Stomach smooth muscle (tissue), 2 donors: Measurements from ENCODE around the gene DPM2.

Experiments used
- H3K27ac ChIP-seq: one replicate; pipeline ENCODE4 v1.7.0; 2013; ENCODE audit warnings: mild to moderate bottlenecking, low read length, inconsistent platforms
- H3K27me3 ChIP-seq, 2 donors: one replicate each; pipeline ENCODE4 v1.7.0; 2013; ENCODE audit warnings: low read length in 2 of 2; ENCODE audit not compliant: insufficient read depth in 2 of 2, control insufficient read depth in 1 of 2
- H3K36me3 ChIP-seq, 2 donors: one replicate each; pipeline ENCODE4 v1.7.0; 2013; ENCODE audit warnings: low read length in 2 of 2; ENCODE audit not compliant: control insufficient read depth in 2 of 2, insufficient read depth in 2 of 2
- H3K4me1 ChIP-seq: one replicate; pipeline ENCODE4 v1.7.0; 2013; ENCODE audit warnings: low read length; ENCODE audit not compliant: control insufficient read depth, insufficient read depth
- H3K4me3 ChIP-seq, 2 donors: one replicate each; pipeline ENCODE4 v1.7.0; 2013; ENCODE audit warnings: low read length in 2 of 2
- H3K9ac ChIP-seq, 2 donors: one replicate each; pipeline ENCODE4 v1.7.0; 2013; ENCODE audit warnings: low read length in 2 of 2, mild to moderate bottlenecking in 1 of 2
- H3K9me3 ChIP-seq, 2 donors: one replicate each; pipeline ENCODE4 v1.7.0; 2013; ENCODE audit warnings: low read length in 2 of 2; ENCODE audit not compliant: control insufficient read depth in 2 of 2
- donor health status: healthy.
- donor health status: Pancreatic carcinoma.

DPM2 gene

DNA sequence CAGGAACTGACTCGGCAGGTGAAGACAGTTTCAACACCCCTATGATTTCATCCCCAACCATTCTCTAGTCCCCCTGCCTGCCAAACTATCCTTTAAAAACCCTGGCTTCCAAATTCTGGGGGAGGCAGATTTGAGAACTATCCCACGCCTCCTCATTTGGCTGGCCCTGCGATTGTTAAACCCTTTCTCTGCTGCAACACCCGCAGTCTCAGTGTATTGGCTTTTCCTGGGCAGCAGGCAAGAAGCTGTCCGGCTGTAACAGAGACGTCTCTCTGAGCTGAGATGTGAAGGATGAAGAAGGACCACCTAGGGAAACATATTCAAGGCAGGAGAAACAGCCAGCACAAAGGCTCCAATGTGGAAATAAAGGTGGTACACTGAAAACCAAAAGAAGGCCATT lies 44.8 kb downstream of the DPM2 start:
- no peaks in the 10 kb centered on the region for H3K27me3 ChIP-seq
- peaks cover 20% of the 10 kb centered on the region for H3K4me1 ChIP-seq
- H3K4me3 ChIP-seq = no peak overlapping the region
- peaks cover 7 to 8% of the 10 kb centered on the region in 2 donors for H3K9me3 ChIP-seq
- H3K9ac ChIP-seq = no peak overlapping the region
- no peak overlapping the region for H3K27ac ChIP-seq
- H3K36me3 ChIP-seq = peaks cover 43 to 55% of the 10 kb centered on the region in 2 donors

DNA sequence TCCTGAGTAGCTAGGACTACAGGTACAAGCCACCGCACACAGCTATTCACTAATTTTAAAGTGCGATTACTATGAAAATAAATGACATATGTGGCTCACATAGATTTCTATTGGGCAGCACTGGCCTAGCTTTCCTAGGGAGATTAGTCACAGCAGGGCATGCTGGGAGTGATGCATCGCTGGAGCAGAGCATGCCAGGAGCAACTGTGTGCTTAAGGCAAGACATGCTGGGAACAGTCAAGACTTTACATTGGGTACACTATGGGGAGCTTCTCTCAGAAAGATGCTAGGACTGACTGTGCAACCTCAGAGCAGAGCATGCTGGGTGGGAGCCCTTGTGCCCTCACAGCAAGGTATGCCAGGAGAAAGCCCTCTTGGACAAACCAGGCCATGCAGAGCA lies 47.6 kb downstream of the DPM2 start:
- peaks cover 7 to 8% of the 10 kb centered on the region in 2 donors for H3K9me3 ChIP-seq
- H3K4me3 ChIP-seq = no peak overlapping the region
- no peak overlapping the region for H3K27ac ChIP-seq
- no peak overlapping the region for H3K9ac ChIP-seq
- H3K4me1 ChIP-seq = no peaks in the 10 kb centered on the region
- H3K36me3 ChIP-seq = peaks cover 49 to 59% of the 10 kb centered on the region in 2 donors
- no peaks in the 10 kb centered on the region for H3K27me3 ChIP-seq

DNA sequence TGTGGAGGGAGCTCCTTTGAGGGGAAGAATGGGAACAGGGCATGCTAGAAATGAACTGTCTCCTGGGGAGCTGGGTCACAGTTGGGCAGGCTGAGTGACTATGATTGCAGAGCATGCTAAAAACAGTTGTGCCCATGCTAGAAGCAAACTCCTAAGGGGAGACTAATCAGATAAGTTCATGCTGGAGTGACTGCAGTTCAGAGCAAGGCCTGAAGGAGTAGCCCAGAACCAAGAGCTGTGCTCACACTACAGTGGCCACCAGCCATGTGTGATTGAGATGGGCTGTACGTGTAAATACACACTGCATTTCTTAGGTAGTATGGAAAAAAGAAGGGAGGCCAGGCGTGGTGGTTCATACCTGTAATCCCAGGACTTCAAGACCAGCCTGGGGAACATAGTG lies 49.9 kb downstream of the DPM2 start:
- Histone ChIP-seq H3K9me3 (peaks cover under 1% of the 10 kb centered on the region in 2 donors), H3K27me3 (no peaks in the 10 kb centered on the region), H3K4me1 (peaks cover 2% of the 10 kb centered on the region), H3K27ac (no peak overlapping the region), H3K36me3 (peaks cover 27 to 44% of the 10 kb centered on the region in 2 donors), H3K9ac (no peak overlapping the region), H3K4me3 (no peak overlapping the region)

DNA sequence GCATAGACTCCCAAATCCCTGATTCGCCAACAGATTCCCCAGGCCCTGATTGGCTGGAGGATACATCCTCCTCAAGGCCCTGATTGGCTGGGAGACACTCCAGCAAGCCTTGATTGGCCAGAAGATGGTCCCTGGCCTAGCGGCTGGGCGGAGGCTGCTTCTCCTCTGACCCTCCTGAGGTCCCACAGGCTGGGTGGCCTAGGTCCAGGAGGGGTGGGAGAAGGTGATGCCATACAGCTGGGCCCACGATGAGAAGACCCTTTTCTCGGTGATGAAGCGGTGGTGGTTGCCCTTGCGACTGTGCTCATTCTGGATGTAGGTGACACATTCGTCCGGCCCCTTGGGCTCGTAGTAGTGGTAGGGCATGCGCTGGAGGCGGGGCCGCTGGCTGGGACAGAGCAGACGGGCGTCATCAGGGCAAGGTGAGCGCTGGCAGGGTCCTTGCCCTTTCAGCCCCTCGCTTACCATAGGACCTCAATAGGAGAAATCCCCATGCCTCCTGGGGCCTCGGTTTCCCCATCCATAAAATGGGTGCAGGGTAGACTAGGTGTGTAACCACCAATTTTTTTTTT lies 51.2 kb downstream of the DPM2 start:
- Histone ChIP-seq H3K27me3 (no peaks in the 10 kb centered on the region), H3K9me3 (no peaks in the 10 kb centered on the region), H3K9ac (no peak overlapping the region), H3K4me3 (no peak overlapping the region), H3K4me1 (peaks cover 2% of the 10 kb centered on the region), H3K27ac (no peak overlapping the region), H3K36me3 (peaks cover 22 to 39% of the 10 kb centered on the region in 2 donors)

DNA sequence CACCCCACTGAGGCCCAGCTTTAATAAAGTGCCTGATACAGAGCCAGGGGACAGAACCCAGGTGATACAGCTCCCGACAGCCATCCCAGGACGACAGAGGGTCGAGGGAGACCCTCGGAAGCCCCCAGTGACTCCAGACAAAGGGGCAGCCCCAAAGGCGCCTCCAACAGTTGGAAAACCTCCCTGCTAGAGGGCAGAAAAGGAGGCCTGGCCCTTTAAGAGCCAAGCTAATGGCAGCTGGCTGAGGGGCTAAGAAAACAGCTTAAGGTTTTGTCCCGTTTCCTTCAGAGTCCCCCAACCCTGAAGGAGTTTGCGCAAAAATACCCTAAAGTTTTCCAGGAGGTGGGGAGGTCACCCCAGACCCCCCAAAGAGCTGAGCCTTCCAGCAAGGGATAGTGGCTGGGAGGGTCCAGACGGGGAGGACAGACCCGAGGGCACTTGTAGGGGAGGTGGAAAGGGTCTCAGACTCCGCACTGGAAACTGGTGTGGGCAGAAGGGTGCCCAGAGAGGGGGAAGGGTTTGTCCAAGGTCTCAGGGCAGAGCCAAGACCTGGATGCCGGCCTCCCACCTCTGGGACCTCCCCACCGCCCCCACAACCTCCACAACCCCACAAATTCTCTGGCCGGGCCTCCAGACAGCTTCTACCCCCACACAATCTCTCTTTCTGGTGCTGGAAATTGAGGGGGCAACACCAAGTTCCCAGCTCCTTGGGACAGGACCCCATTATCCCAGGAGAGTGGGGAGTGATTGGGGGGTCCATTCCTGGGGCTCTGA lies 52.0 kb downstream of the DPM2 start:
- Histone ChIP-seq H3K27ac (no peak overlapping the region), H3K4me1 (peaks cover 2% of the 10 kb centered on the region), H3K36me3 (peaks cover 22 to 35% of the 10 kb centered on the region in 2 donors), H3K27me3 (no peaks in the 10 kb centered on the region), H3K9ac (no peak overlapping the region), H3K9me3 (no peaks in the 10 kb centered on the region), H3K4me3 (no peak overlapping the region)
